Vagina (tissue), 2 donors: ENCODE results near the gene CDH24.

ENCODE experiments used
- CTCF ChIP-seq, 3 experiments: fragments of 450-650 bp in 2 of 3; fragments of 200-600 bp in 1 of 3; sonication (generic) in 1 of 3; IDR thresholded peaks; one replicate each; pipeline ENCODE4 v1.5.1; 2017 to 2019; ENCODE audit warnings: antibody characterized with exemption in 3 of 3, mild to moderate bottlenecking in 2 of 3, moderate library complexity in 2 of 3
- POLR2A ChIP-seq, 2 donors: fragments of 450-650 bp; IDR thresholded peaks; one replicate each; pipeline ENCODE4 v1.6.1; 2017; ENCODE audit warnings: antibody characterized with exemption in 2 of 2, mild to moderate bottlenecking in 2 of 2, moderate library complexity in 2 of 2

DNA sequence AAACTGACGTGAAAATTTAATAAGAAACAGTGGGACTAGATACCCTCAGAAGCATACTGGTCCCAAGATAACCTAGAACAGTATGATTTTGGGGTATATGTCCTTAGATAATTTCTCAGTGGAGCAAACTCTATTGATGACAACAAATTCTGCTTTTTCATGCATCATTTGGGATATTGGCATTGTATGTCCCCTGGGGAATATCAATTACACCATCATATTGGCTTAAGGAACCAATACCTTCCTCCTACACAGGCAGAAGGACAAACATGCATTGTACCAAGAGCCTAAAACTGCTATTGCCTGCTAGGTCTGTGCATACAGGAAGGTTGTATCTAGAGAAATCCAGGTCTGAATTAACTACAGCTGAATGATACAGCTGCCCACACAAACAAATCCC lies 17.6 kb upstream of the CDH24 start:
- TF ChIP-seq CTCF (IDR thresholded peaks at IDR 0.05), result no peak
- TF ChIP-seq POLR2A (IDR thresholded peaks at IDR 0.05), result no peak
